ENCODE measurements around the gene MYL5. TPM values are rescaled to one million over a fixed set of nuclear protein-coding genes. Genes with fewer than 3 reads are reported as not detected.

MYL5 gene
- total and polyA plus RNA-seq, 4 donors = 2.4 to 5.0 (median 4.7) TPM

GRCh38 chr4:712093-712492 lies 37.8 kb downstream of the MYL5 start:
- WGBS = 74% methylated on average over 3 of the region's 3 CpGs
- no peaks in the 10 kb centered on the region for H3K9me3 ChIP-seq (ENCODE audit: control insufficient read depth in 4 of 4, low read length in 3 of 4)
- DNase-seq (ENCODE audit: low spot score) = no peak

DNA sequence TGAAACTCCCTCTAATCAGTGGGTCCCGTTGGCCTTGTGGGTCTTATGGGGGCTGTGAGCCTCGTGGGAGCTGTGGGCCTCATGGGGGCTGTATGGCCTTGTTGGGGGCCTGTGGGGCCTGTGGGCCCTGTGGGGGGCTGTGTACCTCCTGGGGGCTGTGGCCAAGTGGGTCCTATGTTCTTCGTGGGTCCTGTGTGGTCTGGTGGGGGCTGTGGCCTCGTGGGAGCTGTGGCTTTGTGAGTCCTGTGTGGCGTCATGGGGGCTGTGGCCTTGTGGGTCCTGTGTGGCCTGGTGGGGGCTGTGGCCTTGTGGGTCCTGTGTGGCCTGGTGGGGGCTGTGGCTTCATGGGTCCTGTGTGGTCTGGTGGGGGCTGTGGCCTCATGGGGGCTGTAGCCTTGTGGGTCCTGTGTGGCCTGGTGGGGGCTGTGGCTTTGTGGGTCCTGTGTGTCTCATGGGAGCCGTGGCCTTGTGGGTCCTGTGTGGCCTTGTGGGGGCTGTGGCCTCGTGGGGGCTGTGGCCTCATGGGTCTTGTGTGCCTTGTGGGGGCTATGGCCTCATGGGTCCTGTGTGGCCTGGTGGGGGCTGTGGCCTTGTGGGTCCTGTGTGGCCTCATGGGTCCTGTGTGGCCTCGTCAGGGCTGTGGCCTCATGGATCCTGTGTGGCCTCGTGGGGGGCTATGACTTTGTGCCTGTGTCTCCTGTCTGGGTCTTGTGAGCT lies 38.7 kb downstream of the MYL5 start:
- DNase-seq (ENCODE audit: low spot score) = no peak
- no peak overlapping the region for H3K27ac ChIP-seq (ENCODE audit: low read depth in 1 of 2, low read length in 2 of 2)
- 93% methylated on average over 9 of the region's 9 CpGs for WGBS
- no peaks in the 10 kb centered on the region for H3K27me3 ChIP-seq (ENCODE audit: control insufficient read depth in 4 of 4, insufficient read depth in 4 of 4, low read length in 3 of 4)
- no peak for TF ChIP-seq FOXA1 (IDR thresholded peaks at IDR 0.05)
- no peak for TF ChIP-seq TAF1 (conservative IDR thresholded peaks at IDR 0.05)
- no peak for TF ChIP-seq ZBTB33 (IDR thresholded peaks at IDR 0.05)
- TF ChIP-seq RAD21 (IDR thresholded peaks at IDR 0.05) = no peak
- TF ChIP-seq JUND (IDR thresholded peaks at IDR 0.05) = no peak
- no peak for TF ChIP-seq YY1 (IDR thresholded peaks at IDR 0.05)
- no peak for TF ChIP-seq HNF4A (conservative IDR thresholded peaks at IDR 0.05)
- no peak for TF ChIP-seq HNF4G (IDR thresholded peaks at IDR 0.05)
- TF ChIP-seq NR2F2 (IDR thresholded peaks at IDR 0.05) = no peak
- no peak for TF ChIP-seq SP1 (IDR thresholded peaks at IDR 0.05)
- no peak for TF ChIP-seq ATF3 (IDR thresholded peaks at IDR 0.05)
- no peak for TF ChIP-seq MAX (IDR thresholded peaks at IDR 0.05)
- no peak for TF ChIP-seq CTCF (IDR thresholded peaks at IDR 0.05; ENCODE audit: low read depth, low read length, missing input control)
- no peak for TF ChIP-seq EGR1 (IDR thresholded peaks at IDR 0.05; ENCODE audit: low read depth in 2 of 2)
- peaks cover 0 to 17% (median 5%) of the 10 kb centered on the region in 4 donors for H3K4me1 ChIP-seq (ENCODE audit: control insufficient read depth in 4 of 4, insufficient read depth in 4 of 4, low read length in 3 of 4)
- H3K36me3 ChIP-seq (ENCODE audit: control insufficient read depth in 4 of 4, insufficient read depth in 3 of 4, low read depth in 1 of 4, low read length in 3 of 4) = no peaks in the 10 kb centered on the region
- H3K9me3 ChIP-seq (ENCODE audit: control insufficient read depth in 4 of 4, low read length in 3 of 4) = no peaks in the 10 kb centered on the region
- no peak overlapping the region for H3K9ac ChIP-seq (ENCODE audit: low read depth in 1 of 2, low read length in 2 of 2)
- H3K4me3 ChIP-seq (ENCODE audit: low read depth in 1 of 3, low read length in 3 of 3) = no peak overlapping the region

More at GRCh38 chr4:712093-712492, 37.8 kb downstream of the MYL5 start:
- peaks cover 2 to 20% (median 7%) of the 10 kb centered on the region in 4 donors for H3K4me1 ChIP-seq (ENCODE audit: control insufficient read depth in 4 of 4, insufficient read depth in 4 of 4, low read length in 3 of 4)
- no peaks in the 10 kb centered on the region for H3K36me3 ChIP-seq (ENCODE audit: control insufficient read depth in 4 of 4, insufficient read depth in 3 of 4, low read depth in 1 of 4, low read length in 3 of 4)
- no peaks in the 10 kb centered on the region for H3K27me3 ChIP-seq (ENCODE audit: control insufficient read depth in 4 of 4, insufficient read depth in 4 of 4, low read length in 3 of 4)
- H3K9ac ChIP-seq (ENCODE audit: low read depth in 1 of 2, low read length in 2 of 2) = no peak overlapping the region
- no peak overlapping the region for H3K4me3 ChIP-seq (ENCODE audit: low read depth in 1 of 3, low read length in 3 of 3)
- no peak overlapping the region for H3K27ac ChIP-seq (ENCODE audit: low read depth in 1 of 2, low read length in 2 of 2)
- TF ChIP-seq YY1 (IDR thresholded peaks at IDR 0.05) (no peak), NR2F2 (IDR thresholded peaks at IDR 0.05) (no peak), EGR1 (IDR thresholded peaks at IDR 0.05; ENCODE audit: low read depth in 2 of 2) (no peak), SP1 (IDR thresholded peaks at IDR 0.05) (no peak), MAX (IDR thresholded peaks at IDR 0.05) (no peak), RAD21 (IDR thresholded peaks at IDR 0.05) (no peak), ZBTB33 (IDR thresholded peaks at IDR 0.05) (no peak), JUND (IDR thresholded peaks at IDR 0.05) (no peak), TAF1 (conservative IDR thresholded peaks at IDR 0.05) (no peak)

Data from liver (tissue), 9 donors.